IMR-90 (cell line): ENCODE measurements around the gene N4BP2. TPM values are rescaled to one million over a fixed set of nuclear protein-coding genes. Genes with fewer than 3 reads are reported as not detected.

ENCODE experiments used
- ATAC-seq: fragments of 200-7000 bp; cut with Tn5 transposase; 2 replicates; pipeline ENCODE4 v1.9.1; 2020; ENCODE audit warnings: low read depth, mild to moderate bottlenecking, moderate library complexity
- BruUV-seq: library from RNA; stranded (reverse); fragments of 400-500 nt; replicated peaks from 2 replicates; lab custom pipeline; 2021; lab: Mats Ljungman, UMichigan
- CTCF ChIA-PET: fragments of 300-600 bp; formaldehyde crosslinking; extraction: SDS; loops from one replicate; lab custom pipeline; 2021; ENCODE audit warnings: antibody characterized with exemption; lab: Yijun Ruan, JAX
- POLR2A ChIA-PET: fragments of 300-600 bp; sonication (Branson Sonifier 250); formaldehyde crosslinking; loops from one replicate; lab custom pipeline; 2022; ENCODE audit warnings: antibody characterized with exemption; ENCODE audit not compliant: unreplicated experiment; lab: Charles Lee
- DNase-seq: peaks from one replicate; pipeline ENCODE4 v3.0.0; 2013
- H2AFZ ChIP-seq: replicated peaks from 2 replicates; pipeline ENCODE3; 2013; ENCODE audit warnings: low read length, mild to moderate bottlenecking; ENCODE audit not compliant: poor library complexity
- H2AK5ac ChIP-seq: 2 replicates; pipeline ENCODE4 v1.6.1; 2013; ENCODE audit warnings: low read depth, low read length, inconsistent platforms
- H2AK9ac ChIP-seq: replicated peaks from 2 replicates; pipeline ENCODE3; 2013; ENCODE audit warnings: mild to moderate bottlenecking, low read depth, low read length, moderate library complexity; ENCODE audit not compliant: poor library complexity
- H2BK120ac ChIP-seq: 2 replicates; pipeline ENCODE4 v1.6.1; 2013; ENCODE audit warnings: low read depth, low read length, inconsistent platforms
- H2BK15ac ChIP-seq: 3 replicates; pipeline ENCODE4 v1.6.1; 2013; ENCODE audit warnings: low read depth, low read length, inconsistent platforms
- H2BK20ac ChIP-seq: 2 replicates; pipeline ENCODE4 v1.6.1; 2013; ENCODE audit warnings: low read depth, mild to moderate bottlenecking, inconsistent platforms, low read length, moderate library complexity
- H2BK5ac ChIP-seq: 2 replicates; pipeline ENCODE4 v1.6.1; 2013; ENCODE audit warnings: mild to moderate bottlenecking, low read depth, low read length, inconsistent platforms; ENCODE audit not compliant: poor library complexity, severe bottlenecking
- H3K14ac ChIP-seq: replicated peaks from 2 replicates; pipeline ENCODE4 v1.6.1; 2013; ENCODE audit warnings: low read depth, low read length, inconsistent platforms
- H3K18ac ChIP-seq: 2 replicates; pipeline ENCODE4 v1.6.1; 2013; ENCODE audit warnings: low read depth, low read length, control low read depth
- H3K23ac ChIP-seq: 2 replicates; pipeline ENCODE4 v1.6.1; 2013; ENCODE audit warnings: low read depth, low read length, inconsistent platforms
- H3K27ac ChIP-seq: 2 replicates; pipeline ENCODE4 v1.5.1; 2013; ENCODE audit warnings: mild to moderate bottlenecking, control low read depth, low read length; ENCODE audit not compliant: insufficient read depth
- H3K27me3 ChIP-seq: 2 replicates; pipeline ENCODE4 v1.6.1; 2013; ENCODE audit warnings: low read length; ENCODE audit not compliant: control insufficient read depth, insufficient read depth
- H3K36me3 ChIP-seq: 2 replicates; pipeline ENCODE4 v1.6.1; 2013; ENCODE audit warnings: low read length, mixed read lengths; ENCODE audit not compliant: control insufficient read depth, insufficient read depth
- H3K4ac ChIP-seq: 2 replicates; pipeline ENCODE4 v1.6.1; 2013; ENCODE audit warnings: low read depth, low read length, inconsistent platforms
- H3K4me1 ChIP-seq: 2 replicates; pipeline ENCODE4 v1.6.1; 2013; ENCODE audit warnings: low read length, mixed read lengths; ENCODE audit not compliant: control insufficient read depth, insufficient read depth
- H3K4me2 ChIP-seq: 2 replicates; pipeline ENCODE4 v1.6.1; 2013; ENCODE audit warnings: low read depth, mild to moderate bottlenecking, control low read depth, low read length, moderate library complexity
- H3K4me3 ChIP-seq: 2 replicates; pipeline ENCODE4 v1.5.1; 2013; ENCODE audit warnings: low read depth, mild to moderate bottlenecking, control low read depth, low read length, moderate library complexity; ENCODE audit not compliant: insufficient read depth
- H3K56ac ChIP-seq: 2 replicates; pipeline ENCODE4 v1.6.1; 2013; ENCODE audit warnings: low read length, inconsistent platforms; ENCODE audit not compliant: insufficient read depth; ENCODE audit errors: extremely low read depth
- H3K79me1 ChIP-seq, 2 experiments: 2 replicates each; pipeline ENCODE4 v1.6.1; 2013; ENCODE audit warnings: low read length in 2 of 2, inconsistent platforms in 1 of 2, low read depth in 1 of 2
- H3K9ac ChIP-seq: 2 replicates; pipeline ENCODE4 v1.6.1; 2013; ENCODE audit warnings: low read depth, low read length, control low read depth
- H3K9me1 ChIP-seq: 2 replicates; pipeline ENCODE4 v1.6.1; 2013; ENCODE audit warnings: low read length, inconsistent platforms; ENCODE audit not compliant: insufficient read depth
- H3K9me3 ChIP-seq: 2 replicates; pipeline ENCODE4 v1.6.1; 2013; ENCODE audit warnings: low read length; ENCODE audit not compliant: control insufficient read depth, insufficient read depth
- H4K20me1 ChIP-seq: 2 replicates; pipeline ENCODE4 v1.6.1; 2013; ENCODE audit warnings: low read length, inconsistent platforms; ENCODE audit not compliant: insufficient read depth
- H4K5ac ChIP-seq: 2 replicates; pipeline ENCODE4 v1.6.1; 2013; ENCODE audit warnings: mild to moderate bottlenecking, low read depth, low read length, control low read depth
- H4K8ac ChIP-seq, 2 experiments: 2 replicates each; pipeline ENCODE4 v1.6.1; 2013; ENCODE audit warnings: low read depth in 2 of 2, low read length in 2 of 2, control low read depth in 1 of 2, inconsistent platforms in 1 of 2
- H4K91ac ChIP-seq: 2 replicates; pipeline ENCODE4 v1.6.1; 2013; ENCODE audit warnings: low read depth, low read length, inconsistent platforms; ENCODE audit not compliant: insufficient read depth
- BHLHE40 ChIP-seq: fragments of 150-350 bp; IDR thresholded peaks from 2 replicates; pipeline ENCODE4 v1.6.1; 2016; ENCODE audit warnings: mild to moderate bottlenecking, low read depth, low read length
- CEBPB ChIP-seq: IDR thresholded peaks from 2 replicates; pipeline ENCODE4 v1.6.1; 2012; ENCODE audit warnings: low read depth, low read length, improper control_type of control experiment
- CHD1 ChIP-seq: IDR thresholded peaks from 2 replicates; pipeline ENCODE4 v1.6.1; 2012; ENCODE audit warnings: low read depth, low read length, improper control_type of control experiment
- FOS ChIP-seq: fragments of 150-350 bp; IDR thresholded peaks from 2 replicates; pipeline ENCODE4 v1.6.1; 2016; ENCODE audit warnings: low read depth, low read length
- MAZ ChIP-seq: IDR thresholded peaks from 2 replicates; pipeline ENCODE4 v1.6.1; 2012; ENCODE audit warnings: low read depth, mild to moderate bottlenecking, low read length, improper control_type of control experiment, moderate library complexity, borderline replicate concordance
- NFE2L2 ChIP-seq: fragments of 150-350 bp; IDR thresholded peaks from 2 replicates; pipeline ENCODE4 v1.6.1; 2016; ENCODE audit warnings: low read depth, mild to moderate bottlenecking, low read length
- POLR2A ChIP-seq: IDR thresholded peaks from 2 replicates; pipeline ENCODE4 v1.6.1; 2012; ENCODE audit warnings: mild to moderate bottlenecking, low read depth, low read length
- RAD21 ChIP-seq: IDR thresholded peaks from 2 replicates; pipeline ENCODE4 v1.6.1; 2012; ENCODE audit warnings: low read length, improper control_type of control experiment
- RCOR1 ChIP-seq: IDR thresholded peaks from 2 replicates; pipeline ENCODE4 v1.6.1; 2012; ENCODE audit warnings: mild to moderate bottlenecking, low read length, improper control_type of control experiment; ENCODE audit not compliant: insufficient replicate concordance
- RFX5 ChIP-seq: IDR thresholded peaks from 2 replicates; pipeline ENCODE4 v1.8.0; 2012; ENCODE audit warnings: low read depth, mild to moderate bottlenecking, low read length, moderate library complexity
- SMC3 ChIP-seq: fragments of 150-350 bp; IDR thresholded peaks from 2 replicates; pipeline ENCODE4 v1.6.1; 2016; ENCODE audit warnings: low read depth, mild to moderate bottlenecking, antibody characterized with exemption, low read length, moderate library complexity
- WGBS, 2 experiments: methylation state at CpG; one replicate each; pipeline versions ENCODE4 v1.1.5 to v1.1.7; 2013; ENCODE audit warnings: missing lambda C conversion rate in 2 of 2; ENCODE audit not compliant: insufficient read length in 1 of 2; ENCODE audit errors: extremely low coverage in 2 of 2; 5-methylcytosine and 5-hydroxymethylcytosine counted together
- dilution Hi-C: fragments of 300-500 bp; cut with HindIII; formaldehyde crosslinking; loops from one replicate; pipeline ENCODE4 v1.14.3; 2018; ENCODE audit warnings: low sequenced_read_pairs; ENCODE audit not compliant: unreplicated experiment
- in situ Hi-C: fragments of 300-500 bp; cut with MboI; formaldehyde crosslinking; loops from 3 replicates; pipeline ENCODE4 v1.14.3; 2019; ENCODE audit warnings: low sequenced_read_pairs, inconsistent platforms, mixed read lengths
- intact Hi-C: fragments of 100-400 bp; cut with micrococcal nuclease; formaldehyde crosslinking; loops from 2 replicates; pipeline ENCODE4 v1.10.0; 2022
- polyA plus RNA-seq, 3 experiments: library from polyadenylated mRNA; depleted of rRNA; stranded (reverse); fragments of >200 nt; gene quantifications; 2 replicates each; pipeline ENCODE4 v1.2.3, GENCODE V29; 2012; ENCODE audit warnings: low replicate concordance in 1 of 3
- total RNA-seq: library from RNA; depleted of rRNA; stranded (reverse); fragments of >200 nt; gene quantifications from 2 replicates; pipeline ENCODE4 v1.2.3, GENCODE V29; 2012
- TF ChIP-seq, protein P1 (sequence below): fragments of 150-350 bp; IDR thresholded peaks from 2 replicates; pipeline ENCODE4 v1.6.1; 2017; ENCODE audit warnings: mild to moderate bottlenecking, antibody characterized with exemption, low read length, low read depth
- TF ChIP-seq, protein P2 (sequence below): conservative IDR thresholded peaks from 2 replicates; pipeline ENCODE4 v1.5.1; 2012; ENCODE audit warnings: mild to moderate bottlenecking, low read depth, low read length, improper control_type of control experiment
- TF ChIP-seq, protein P3 (sequence below): fragments of 150-350 bp; IDR thresholded peaks from 2 replicates; pipeline ENCODE4 v1.6.1; 2016; ENCODE audit warnings: low read depth, mild to moderate bottlenecking, low read length, moderate library complexity, borderline replicate concordance

Gene N4BP2
- total and polyA plus RNA-seq, 2 of the 4 experiments (the other 2 are of a cell fraction), result 0.84 to 2.2 TPM

DNA sequence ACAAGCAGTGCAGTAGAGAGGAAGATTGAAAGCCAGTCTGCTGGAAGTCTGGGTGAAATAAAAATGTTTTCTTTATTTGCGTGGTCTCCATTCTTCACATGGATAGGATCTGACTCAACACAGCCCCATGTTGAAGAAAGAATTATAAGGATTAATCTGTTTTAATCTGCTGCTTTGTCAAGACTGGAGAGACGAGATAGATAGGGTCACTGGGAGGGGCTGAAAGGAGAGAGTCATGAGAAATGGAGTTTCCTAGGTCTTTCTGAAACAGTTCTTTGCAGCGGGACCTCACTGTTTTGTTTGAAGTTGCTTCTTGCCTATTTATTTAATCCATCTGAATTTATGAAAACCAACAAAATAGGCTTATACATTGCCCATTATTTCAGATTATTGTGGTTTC lies 107.8 kb downstream of the N4BP2 start:
- Histone ChIP-seq H3K4me2 (no peak overlapping the region), H3K9me3 (no peaks in the 10 kb centered on the region), H4K8ac (no peak overlapping the region), H4K5ac (no peak overlapping the region), H3K14ac (no peak overlapping the region), H3K18ac (no peak overlapping the region), H3K27ac (no peak overlapping the region), H3K9me1 (no peaks in the 10 kb centered on the region), H3K56ac (no peak overlapping the region), H3K36me3 (no peaks in the 10 kb centered on the region), H4K91ac (no peak overlapping the region), H4K20me1 (no peaks in the 10 kb centered on the region), H2AK9ac (no peak overlapping the region), H3K27me3 (no peaks in the 10 kb centered on the region), H2BK5ac (no peak overlapping the region), H3K79me1 (no peaks in the 10 kb centered on the region), H2BK20ac (no peak overlapping the region), H3K23ac (no peak overlapping the region), H3K4me1 (no peaks in the 10 kb centered on the region), H2BK15ac (no peak overlapping the region), H2AFZ (no peak overlapping the region), H2AK5ac (no peak overlapping the region), H3K4ac (no peak overlapping the region), H3K4me3 (no peak overlapping the region), H2BK120ac (no peak overlapping the region), H3K9ac (no peak overlapping the region)
- ATAC-seq (no peak), DNase-seq (no peak)
- BruUV-seq, result no TSS peak
- in situ Hi-C loops (no loop called here), dilution Hi-C loops (no loop called here), intact Hi-C loops (no loop called here)
- WGBS, 2 experiments, result no CpG with 5 or more reads among the region's 3 CpGs
- ChIA-PET POLR2A (no interaction called here), CTCF (interaction anchor here (0.6 to 0.7 kb wide), 3 partner anchors 25 to 461 kb away, joined by 3 to 5 read pairs (median 3); no protein-coding TSS in a partner anchor)
- TF ChIP-seq NFE2L2 (no peak), RCOR1 (no peak), SMC3 (no peak), CEBPB (no peak), CHD1 (no peak), RAD21 (no peak), RFX5 (no peak), FOS (no peak), MAZ (no peak), POLR2A (no peak), BHLHE40 (no peak)
- TF ChIP-seq, protein P1, sequence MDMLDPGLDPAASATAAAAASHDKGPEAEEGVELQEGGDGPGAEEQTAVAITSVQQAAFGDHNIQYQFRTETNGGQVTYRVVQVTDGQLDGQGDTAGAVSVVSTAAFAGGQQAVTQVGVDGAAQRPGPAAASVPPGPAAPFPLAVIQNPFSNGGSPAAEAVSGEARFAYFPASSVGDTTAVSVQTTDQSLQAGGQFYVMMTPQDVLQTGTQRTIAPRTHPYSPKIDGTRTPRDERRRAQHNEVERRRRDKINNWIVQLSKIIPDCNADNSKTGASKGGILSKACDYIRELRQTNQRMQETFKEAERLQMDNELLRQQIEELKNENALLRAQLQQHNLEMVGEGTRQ, result no peak
- TF ChIP-seq, protein P2, sequence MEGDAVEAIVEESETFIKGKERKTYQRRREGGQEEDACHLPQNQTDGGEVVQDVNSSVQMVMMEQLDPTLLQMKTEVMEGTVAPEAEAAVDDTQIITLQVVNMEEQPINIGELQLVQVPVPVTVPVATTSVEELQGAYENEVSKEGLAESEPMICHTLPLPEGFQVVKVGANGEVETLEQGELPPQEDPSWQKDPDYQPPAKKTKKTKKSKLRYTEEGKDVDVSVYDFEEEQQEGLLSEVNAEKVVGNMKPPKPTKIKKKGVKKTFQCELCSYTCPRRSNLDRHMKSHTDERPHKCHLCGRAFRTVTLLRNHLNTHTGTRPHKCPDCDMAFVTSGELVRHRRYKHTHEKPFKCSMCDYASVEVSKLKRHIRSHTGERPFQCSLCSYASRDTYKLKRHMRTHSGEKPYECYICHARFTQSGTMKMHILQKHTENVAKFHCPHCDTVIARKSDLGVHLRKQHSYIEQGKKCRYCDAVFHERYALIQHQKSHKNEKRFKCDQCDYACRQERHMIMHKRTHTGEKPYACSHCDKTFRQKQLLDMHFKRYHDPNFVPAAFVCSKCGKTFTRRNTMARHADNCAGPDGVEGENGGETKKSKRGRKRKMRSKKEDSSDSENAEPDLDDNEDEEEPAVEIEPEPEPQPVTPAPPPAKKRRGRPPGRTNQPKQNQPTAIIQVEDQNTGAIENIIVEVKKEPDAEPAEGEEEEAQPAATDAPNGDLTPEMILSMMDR, result no peak
- TF ChIP-seq, protein P3, sequence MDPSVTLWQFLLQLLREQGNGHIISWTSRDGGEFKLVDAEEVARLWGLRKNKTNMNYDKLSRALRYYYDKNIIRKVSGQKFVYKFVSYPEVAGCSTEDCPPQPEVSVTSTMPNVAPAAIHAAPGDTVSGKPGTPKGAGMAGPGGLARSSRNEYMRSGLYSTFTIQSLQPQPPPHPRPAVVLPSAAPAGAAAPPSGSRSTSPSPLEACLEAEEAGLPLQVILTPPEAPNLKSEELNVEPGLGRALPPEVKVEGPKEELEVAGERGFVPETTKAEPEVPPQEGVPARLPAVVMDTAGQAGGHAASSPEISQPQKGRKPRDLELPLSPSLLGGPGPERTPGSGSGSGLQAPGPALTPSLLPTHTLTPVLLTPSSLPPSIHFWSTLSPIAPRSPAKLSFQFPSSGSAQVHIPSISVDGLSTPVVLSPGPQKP, result no peak
